ENCODE data around the gene AGAP1.

AGAP1 gene

GRCh38 chr2:235727891-235728799, 234.3 kb downstream of the AGAP1 start:
- no peak for DNase-seq (ENCODE audit: low read depth in 2 of 3, low spot score in 1 of 3)

GRCh38 chr2:235728800-235729556, 235.1 kb downstream of the AGAP1 start:
- DNase-seq (ENCODE audit: low read depth in 2 of 3, low spot score in 1 of 3), result no peak

- no peak for DNase-seq (ENCODE audit: low read depth in 2 of 3, low spot score in 1 of 3)
Measured at GRCh38 chr2:235729557-235729947, 235.7 kb downstream of the AGAP1 start.

- DNase-seq (ENCODE audit: low read depth in 2 of 3, low spot score in 1 of 3), result no peak
Measured at GRCh38 chr2:235730115-235730514, 236.3 kb downstream of the AGAP1 start.

- DNase-seq (ENCODE audit: low read depth in 2 of 3, low spot score in 1 of 3), result no peak
Measured at GRCh38 chr2:235733761-235734160, 239.9 kb downstream of the AGAP1 start.

- no peak for DNase-seq (ENCODE audit: low read depth in 2 of 3, low spot score in 1 of 3)
Measured at GRCh38 chr2:235734168-235734567, 240.3 kb downstream of the AGAP1 start.

- DNase-seq (ENCODE audit: low read depth in 2 of 3, low spot score in 1 of 3), result no peak
Measured at GRCh38 chr2:235734688-235735231, 240.9 kb downstream of the AGAP1 start.

- no peak for DNase-seq (ENCODE audit: low read depth in 2 of 3, low spot score in 1 of 3)
Measured at GRCh38 chr2:235737396-235737795, 243.6 kb downstream of the AGAP1 start.

GRCh38 chr2:235737840-235738239, 244.0 kb downstream of the AGAP1 start:
- DNase-seq (ENCODE audit: low read depth in 2 of 3, low spot score in 1 of 3), result no peak

- DNase-seq (ENCODE audit: low read depth in 2 of 3, low spot score in 1 of 3), result no peak
Measured at GRCh38 chr2:235739704-235740415, 246.0 kb downstream of the AGAP1 start.

- DNase-seq (ENCODE audit: low read depth in 2 of 3, low spot score in 1 of 3), result no peak
Measured at GRCh38 chr2:235740821-235741220, 247.0 kb downstream of the AGAP1 start.

GRCh38 chr2:235744161-235744560, 250.3 kb downstream of the AGAP1 start:
- no peak for DNase-seq (ENCODE audit: low read depth in 2 of 3, low spot score in 1 of 3)

GRCh38 chr2:235745597-235745996, 251.8 kb downstream of the AGAP1 start:
- no peak for DNase-seq (ENCODE audit: low read depth in 2 of 3, low spot score in 1 of 3)

- DNase-seq (ENCODE audit: low read depth in 2 of 3, low spot score in 1 of 3), result peak; percentile 11 to 28 (median 22)
Measured at GRCh38 chr2:235746257-235746934, 252.6 kb downstream of the AGAP1 start.

- no peak for DNase-seq (ENCODE audit: low read depth in 2 of 3, low spot score in 1 of 3)
Measured at GRCh38 chr2:235747001-235747785, 253.3 kb downstream of the AGAP1 start.

GRCh38 chr2:235747786-235748091, 253.9 kb downstream of the AGAP1 start:
- DNase-seq (ENCODE audit: low read depth in 2 of 3, low spot score in 1 of 3), result no peak

- no peak for DNase-seq (ENCODE audit: low read depth in 2 of 3, low spot score in 1 of 3)
Measured at GRCh38 chr2:235749121-235749770, 255.4 kb downstream of the AGAP1 start.

GRCh38 chr2:235749771-235750160, 255.9 kb downstream of the AGAP1 start:
- no peak for DNase-seq (ENCODE audit: low read depth in 2 of 3, low spot score in 1 of 3)

- DNase-seq (ENCODE audit: low read depth in 2 of 3, low spot score in 1 of 3), result no peak
Measured at GRCh38 chr2:235752846-235753245, 259.0 kb downstream of the AGAP1 start.
